Smooth muscle cell (in vitro differentiated cells): ENCODE measurements around the gene IL11RA. TPM values are rescaled to one million over a fixed set of nuclear protein-coding genes. Genes with fewer than 3 reads are reported as not detected.

Experiments
- DNase-seq: peaks from one replicate; lab custom pipeline; 2025; ENCODE audit not compliant: unreplicated experiment; lab: John Stamatoyannopoulos, UW
- H2AFZ ChIP-seq: fragments of 200-600 bp; sonication (generic); 2 replicates; pipeline ENCODE4 v1.6.0; 2016; ENCODE audit warnings: antibody characterized with exemption, low read depth, mild to moderate bottlenecking
- H3F3A ChIP-seq: fragments of 200-600 bp; sonication (generic); 2 replicates; pipeline ENCODE4 v1.6.0; 2017; ENCODE audit warnings: antibody characterized with exemption, low read depth
- H3K27ac ChIP-seq: fragments of 200-600 bp; sonication (generic); 2 replicates; pipeline ENCODE4 v1.5.1; 2016; ENCODE audit warnings: low read depth, mild to moderate bottlenecking
- H3K27me3 ChIP-seq: fragments of 200-600 bp; sonication (generic); 2 replicates; pipeline ENCODE4 v1.6.1; 2016; ENCODE audit warnings: low read depth, mild to moderate bottlenecking
- H3K36me3 ChIP-seq: fragments of 200-600 bp; sonication (generic); 2 replicates; pipeline ENCODE4 v1.5.1; 2016; ENCODE audit warnings: low read depth
- H3K4me1 ChIP-seq: fragments of 200-600 bp; sonication (generic); 2 replicates; pipeline ENCODE4 v1.5.1; 2016; ENCODE audit warnings: low read depth
- H3K4me2 ChIP-seq: fragments of 200-600 bp; sonication (generic); 2 replicates; pipeline ENCODE4 v1.6.0; 2016; ENCODE audit warnings: mild to moderate bottlenecking
- H3K4me3 ChIP-seq: fragments of 200-600 bp; sonication (generic); 2 replicates; pipeline ENCODE4 v1.5.1; 2016; ENCODE audit warnings: mild to moderate bottlenecking
- H3K79me2 ChIP-seq: fragments of 200-600 bp; sonication (generic); 2 replicates; pipeline ENCODE4 v1.6.0; 2016; ENCODE audit warnings: low read depth, mild to moderate bottlenecking
- H3K9ac ChIP-seq: fragments of 200-600 bp; sonication (generic); 2 replicates; pipeline ENCODE4 v1.6.0; 2016; ENCODE audit warnings: low read depth
- H3K9me3 ChIP-seq: fragments of 200-600 bp; sonication (generic); replicated peaks from 2 replicates; pipeline ENCODE4 v1.5.1; 2016; ENCODE audit warnings: low read depth
- H4K20me1 ChIP-seq: fragments of 200-600 bp; sonication (generic); 2 replicates; pipeline ENCODE4 v1.6.0; 2016; ENCODE audit warnings: low read depth
- whole genome bisulfite sequencing: methylation state at CpG from one replicate; pipeline ENCODE4 v1.1.7; 2016; ENCODE audit warnings: low lambda C conversion rate; 5-methylcytosine and 5-hydroxymethylcytosine counted together
- polyA plus RNA-seq: library from polyadenylated mRNA; unstranded; fragments of >200 nt; fragmentation: Nextera tagmentation; extraction: Ambion mirVana; gene quantifications from 2 replicates; pipeline ENCODE4 v1.2.1, GENCODE V29; 2016
- small RNA-seq: library from RNA; depleted of rRNA; stranded (forward); fragments of <200 nt; gene quantifications from one replicate; pipeline ENCODE3, GENCODE V24; 2014
- total RNA-seq: library from RNA; depleted of rRNA; stranded (reverse); fragments of >200 nt; gene quantifications from 2 replicates; pipeline ENCODE4 v1.2.3, GENCODE V29; 2014
- TF ChIP-seq, protein P1 (sequence below): fragments of 200-600 bp; sonication (generic); IDR thresholded peaks from 2 replicates; pipeline ENCODE4 v1.5.1; 2017; ENCODE audit warnings: borderline replicate concordance, mild to moderate bottlenecking, antibody characterized with exemption; ENCODE audit not compliant: insufficient read depth, poor library complexity, severe bottlenecking

The IL11RA gene
- total and polyA plus RNA-seq, 2 experiments from 2014 or later = 44.5 to 99.8 TPM

GRCh38 chr9:34710023-34710422 lies 58.0 kb downstream of the IL11RA start, which contains the start of gene CCL21:
Gene CCL21 (minus strand): TSS chr9:34710136. CDS start chr9:34710066, 70 bp downstream.
- Histone ChIP-seq H2AFZ (no peak within 1 kb of the TSS), H3F3A (no peaks in the 10 kb centered on the region), H3K4me3 (no peak within 1 kb of the TSS), H3K9ac (no peak within 1 kb of the TSS), H3K9me3 (no peaks in the 10 kb centered on the region), H3K4me1 (no peaks in the 10 kb centered on the region), H3K79me2 (no peaks in the 10 kb centered on the region), H3K4me2 (no peak within 1 kb of the TSS), H4K20me1 (no peaks in the 10 kb centered on the region), H3K27me3 (peaks cover 10% of the 10 kb centered on the region), H3K27ac (no peak within 1 kb of the TSS), H3K36me3 (no peaks in the 10 kb centered on the region)
- TF ChIP-seq, protein P1, sequence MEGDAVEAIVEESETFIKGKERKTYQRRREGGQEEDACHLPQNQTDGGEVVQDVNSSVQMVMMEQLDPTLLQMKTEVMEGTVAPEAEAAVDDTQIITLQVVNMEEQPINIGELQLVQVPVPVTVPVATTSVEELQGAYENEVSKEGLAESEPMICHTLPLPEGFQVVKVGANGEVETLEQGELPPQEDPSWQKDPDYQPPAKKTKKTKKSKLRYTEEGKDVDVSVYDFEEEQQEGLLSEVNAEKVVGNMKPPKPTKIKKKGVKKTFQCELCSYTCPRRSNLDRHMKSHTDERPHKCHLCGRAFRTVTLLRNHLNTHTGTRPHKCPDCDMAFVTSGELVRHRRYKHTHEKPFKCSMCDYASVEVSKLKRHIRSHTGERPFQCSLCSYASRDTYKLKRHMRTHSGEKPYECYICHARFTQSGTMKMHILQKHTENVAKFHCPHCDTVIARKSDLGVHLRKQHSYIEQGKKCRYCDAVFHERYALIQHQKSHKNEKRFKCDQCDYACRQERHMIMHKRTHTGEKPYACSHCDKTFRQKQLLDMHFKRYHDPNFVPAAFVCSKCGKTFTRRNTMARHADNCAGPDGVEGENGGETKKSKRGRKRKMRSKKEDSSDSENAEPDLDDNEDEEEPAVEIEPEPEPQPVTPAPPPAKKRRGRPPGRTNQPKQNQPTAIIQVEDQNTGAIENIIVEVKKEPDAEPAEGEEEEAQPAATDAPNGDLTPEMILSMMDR = no peak
- no peak for DNase-seq
- WGBS = 92% methylated on average over 2 of the region's 2 CpGs

Small RNAs within 50 kb of the gene (small RNA-seq; reads per million reads assigned to genes)
- not detected for gene CCL27

Other genes starting within 250 kb of the IL11RA start
- gene FAM219A, start 193.6 kb upstream of the IL11RA start, total RNA-seq = 13.3 and 21.0 TPM in 2 replicates
- gene FAM219A, start 193.6 kb upstream of the IL11RA start, polyA plus RNA-seq = 29.4 and 29.5 TPM in 2 replicates
- gene DNAI1, start 193.4 kb upstream of the IL11RA start, total RNA-seq = 0.13 TPM in 1 of 2 replicates, not detected in the other
- gene DNAI1, start 193.4 kb upstream of the IL11RA start, polyA plus RNA-seq = 0.31 TPM in 1 of 2 replicates, not detected in the other
- gene ENHO, start 129.2 kb upstream of the IL11RA start, total RNA-seq = not detected in 2 replicates
- 0.97 and 1.7 TPM in 2 replicates for gene ENHO, start 129.2 kb upstream of the IL11RA start, polyA plus RNA-seq
- gene CNTFR, start 62.5 kb upstream of the IL11RA start, total RNA-seq = 4.3 and 8.6 TPM in 2 replicates
- 16.4 and 17.8 TPM in 2 replicates for gene CNTFR, start 62.5 kb upstream of the IL11RA start, polyA plus RNA-seq
- gene RPP25L, start 40.1 kb upstream of the IL11RA start, total RNA-seq = 10.9 and 11.3 TPM in 2 replicates
- 20.9 and 27.5 TPM in 2 replicates for gene RPP25L, start 40.1 kb upstream of the IL11RA start, polyA plus RNA-seq
- gene DCTN3, start 31.7 kb upstream of the IL11RA start, total RNA-seq = 76.4 and 87.6 TPM in 2 replicates
- gene DCTN3, start 31.7 kb upstream of the IL11RA start, polyA plus RNA-seq = 142 and 164 TPM in 2 replicates
- gene ARID3C, start 23.1 kb upstream of the IL11RA start, total RNA-seq = not detected in 2 replicates
- gene ARID3C, start 23.1 kb upstream of the IL11RA start, polyA plus RNA-seq = 0.40 and 0.45 TPM in 2 replicates
- gene SIGMAR1, start 14.4 kb upstream of the IL11RA start, total RNA-seq = 99.6 and 105 TPM in 2 replicates
- 152 and 192 TPM in 2 replicates for gene SIGMAR1, start 14.4 kb upstream of the IL11RA start, polyA plus RNA-seq
- gene GALT, start 5.5 kb upstream of the IL11RA start, total RNA-seq = 25.9 and 32.9 TPM in 2 replicates
- 46.4 and 52.2 TPM in 2 replicates for gene GALT, start 5.5 kb upstream of the IL11RA start, polyA plus RNA-seq
- 3.6 TPM in 1 of 2 replicates, not detected in the other for gene CCL27, start 10.5 kb downstream of the IL11RA start, total RNA-seq
- gene CCL27, start 10.5 kb downstream of the IL11RA start, polyA plus RNA-seq = 1.0 TPM in 2 replicates
- gene CCL19, start 39.1 kb downstream of the IL11RA start, total RNA-seq = not detected in 2 replicates
- gene CCL19, start 39.1 kb downstream of the IL11RA start, polyA plus RNA-seq = not detected in 2 replicates
- not detected in 2 replicates for gene CCL21, start 58.0 kb downstream of the IL11RA start, total RNA-seq
- not detected in 2 replicates for gene CCL21, start 58.0 kb downstream of the IL11RA start, polyA plus RNA-seq